SU-DHL-6 (cell line): ENCODE data around the gene SPAG9.

Experiments
- H2AFZ ChIP-seq: fragments of 200-600 bp; sonication (generic); 2 replicates; pipeline ENCODE4 v1.6.1; 2014; ENCODE audit warnings: low read depth, mild to moderate bottlenecking, moderate library complexity, mixed read lengths, antibody characterized with exemption, low read length; ENCODE audit not compliant: severe bottlenecking
- H3F3A ChIP-seq: fragments of 200-600 bp; shearing (Covaris generic); 2 replicates; pipeline ENCODE4 v1.6.0; 2016; ENCODE audit warnings: antibody characterized with exemption, mild to moderate bottlenecking; ENCODE audit not compliant: insufficient read depth
- H3K27ac ChIP-seq: fragments of 200-600 bp; sonication (generic); 2 replicates; pipeline ENCODE4 v1.5.1; 2016; ENCODE audit warnings: low read depth, mild to moderate bottlenecking, low read length, moderate library complexity, mixed read lengths
- H3K27me3 ChIP-seq: fragments of 200-600 bp; sonication (generic), shearing (Covaris generic); 2 replicates; pipeline ENCODE4 v1.6.0; 2014; ENCODE audit warnings: mild to moderate bottlenecking, low read length
- H3K36me3 ChIP-seq: fragments of 200-600 bp; sonication (generic); 2 replicates; pipeline ENCODE4 v1.6.1; 2014; ENCODE audit warnings: mild to moderate bottlenecking, low read length, mixed read lengths
- H3K4me2 ChIP-seq: fragments of 300-600, 200-600 bp; shearing (Covaris generic), sonication (generic); 2 replicates; pipeline ENCODE4 v1.6.0; 2014; ENCODE audit warnings: low read length, low read depth, mild to moderate bottlenecking; ENCODE audit not compliant: poor library complexity, severe bottlenecking
- H3K4me3 ChIP-seq: fragments of 200-600 bp; sonication (generic); 2 replicates; pipeline ENCODE4 v1.5.1; 2014; ENCODE audit warnings: antibody characterized with exemption, low read length, mild to moderate bottlenecking, mixed read lengths; ENCODE audit not compliant: insufficient read depth, poor library complexity, severe bottlenecking
- H3K79me2 ChIP-seq: fragments of 200-600 bp; sonication (generic); 2 replicates; pipeline ENCODE4 v1.6.1; 2014; ENCODE audit warnings: mild to moderate bottlenecking, low read length, moderate library complexity; ENCODE audit not compliant: insufficient read depth
- H3K9ac ChIP-seq: fragments of 200-600 bp; sonication (generic); 2 replicates; pipeline ENCODE4 v1.7.0; 2014; ENCODE audit warnings: mild to moderate bottlenecking, low read length
- H3K9me2 ChIP-seq: fragments of 200-600 bp; sonication (generic); replicated peaks from 2 replicates; pipeline ENCODE4 v1.6.1; 2014; ENCODE audit warnings: low read length; ENCODE audit not compliant: insufficient read depth
- H3K9me3 ChIP-seq: fragments of 200-600 bp; sonication (generic); 2 replicates; pipeline ENCODE4 v1.6.1; 2014; ENCODE audit warnings: low read length, mixed read lengths; ENCODE audit not compliant: insufficient read depth
- H4K20me1 ChIP-seq: fragments of 200-600 bp; sonication (generic); 2 replicates; pipeline ENCODE4 v1.6.1; 2014; ENCODE audit warnings: low read depth, mild to moderate bottlenecking, antibody characterized with exemption, low read length, moderate library complexity, mixed read lengths
- CTCF ChIP-seq: fragments of 200-600 bp; sonication (generic); IDR thresholded peaks from one replicate; pipeline ENCODE4 v1.5.1; 2017; ENCODE audit warnings: antibody characterized with exemption, mild to moderate bottlenecking, low read length, moderate library complexity; ENCODE audit not compliant: insufficient read depth, poor library complexity, severe bottlenecking
- EZH2phosphoT487 ChIP-seq: fragments of 200-600 bp; sonication (generic), shearing (Covaris generic); conservative IDR thresholded peaks from 2 replicates; pipeline ENCODE4 v1.6.1; 2018; ENCODE audit warnings: mild to moderate bottlenecking, antibody characterized with exemption, low read length, moderate library complexity, mixed read lengths

Gene SPAG9

GRCh38 chr17:50923611-50924010 is 197.1 kb downstream of the SPAG9 start:
- Histone ChIP-seq H2AFZ (no peak overlapping the region), H3K79me2 (no peaks in the 10 kb centered on the region), H3K4me3 (no peak overlapping the region), H3K9me3 (no peaks in the 10 kb centered on the region), H3K9me2 (no peaks in the 10 kb centered on the region), H3K27ac (no peak overlapping the region), H4K20me1 (no peaks in the 10 kb centered on the region), H3F3A (no peaks in the 10 kb centered on the region), H3K4me2 (no peak overlapping the region), H3K9ac (no peak overlapping the region), H3K27me3 (no peaks in the 10 kb centered on the region), H3K36me3 (no peaks in the 10 kb centered on the region)
- TF ChIP-seq EZH2phosphoT487, result no peak
- no peak for TF ChIP-seq CTCF

GRCh38 chr17:50922721-50923405 is 197.8 kb downstream of the SPAG9 start:
- no peaks in the 10 kb centered on the region for H4K20me1 ChIP-seq
- no peaks in the 10 kb centered on the region for H3F3A ChIP-seq
- H2AFZ ChIP-seq, result no peak overlapping the region
- no peaks in the 10 kb centered on the region for H3K27me3 ChIP-seq
- TF ChIP-seq EZH2phosphoT487, result no peak
- no peak for TF ChIP-seq CTCF
- no peaks in the 10 kb centered on the region for H3K79me2 ChIP-seq
- H3K9me2 ChIP-seq, result no peaks in the 10 kb centered on the region
- H3K9me3 ChIP-seq, result no peaks in the 10 kb centered on the region
- no peak overlapping the region for H3K4me2 ChIP-seq
- H3K27ac ChIP-seq, result no peak overlapping the region
- H3K9ac ChIP-seq, result no peak overlapping the region
- no peaks in the 10 kb centered on the region for H3K36me3 ChIP-seq
- no peak overlapping the region for H3K4me3 ChIP-seq

- Histone ChIP-seq H3K36me3 (no peaks in the 10 kb centered on the region), H3K27me3 (no peaks in the 10 kb centered on the region), H3K9ac (no peak overlapping the region), H3K4me2 (no peak overlapping the region), H4K20me1 (no peaks in the 10 kb centered on the region), H3K9me3 (no peaks in the 10 kb centered on the region), H3K9me2 (no peaks in the 10 kb centered on the region), H3F3A (no peaks in the 10 kb centered on the region), H3K79me2 (no peaks in the 10 kb centered on the region), H2AFZ (no peak overlapping the region), H3K4me3 (no peak overlapping the region), H3K27ac (no peak overlapping the region)
- TF ChIP-seq EZH2phosphoT487 (no peak), CTCF (no peak)
These were observed 198.6 kb downstream of the SPAG9 start for GRCh38 chr17:50922107-50922506.
